PC-9 (cell line): Measurements from ENCODE around the gene KLF12.

Experiments used
- EZH2 ChIP-seq: fragments of 200-600 bp; sonication (generic); IDR thresholded peaks from 2 replicates; pipeline ENCODE4 v1.8.0; 2017; ENCODE audit warnings: antibody characterized with exemption, low read depth
- TF ChIP-seq, protein P1 (sequence below): fragments of 200-600 bp; sonication (generic); conservative IDR thresholded peaks from 2 replicates; pipeline ENCODE4 v1.6.1; 2017; ENCODE audit warnings: mixed run types, antibody characterized with exemption, mild to moderate bottlenecking, moderate library complexity

DNA sequence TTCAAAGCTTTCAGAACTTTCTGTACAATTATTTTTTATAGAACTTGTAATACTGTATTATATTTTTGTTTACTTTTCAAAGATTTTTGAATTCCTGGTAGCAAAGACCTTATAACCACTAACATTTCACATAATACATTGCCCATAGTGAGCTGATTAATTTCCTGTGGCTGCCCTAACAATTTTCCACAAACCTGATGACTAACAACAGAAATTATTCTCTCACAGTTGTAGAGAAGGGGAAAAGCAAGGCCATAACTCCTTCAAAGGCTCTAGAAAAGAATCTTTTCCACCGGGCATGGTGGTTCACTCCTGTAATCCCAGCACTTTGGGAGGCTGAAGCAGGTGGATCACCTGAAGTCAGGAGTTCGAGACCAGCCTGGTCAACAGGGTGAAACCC, 19.1 kb downstream of the KLF12 start:
- TF ChIP-seq, protein P1, sequence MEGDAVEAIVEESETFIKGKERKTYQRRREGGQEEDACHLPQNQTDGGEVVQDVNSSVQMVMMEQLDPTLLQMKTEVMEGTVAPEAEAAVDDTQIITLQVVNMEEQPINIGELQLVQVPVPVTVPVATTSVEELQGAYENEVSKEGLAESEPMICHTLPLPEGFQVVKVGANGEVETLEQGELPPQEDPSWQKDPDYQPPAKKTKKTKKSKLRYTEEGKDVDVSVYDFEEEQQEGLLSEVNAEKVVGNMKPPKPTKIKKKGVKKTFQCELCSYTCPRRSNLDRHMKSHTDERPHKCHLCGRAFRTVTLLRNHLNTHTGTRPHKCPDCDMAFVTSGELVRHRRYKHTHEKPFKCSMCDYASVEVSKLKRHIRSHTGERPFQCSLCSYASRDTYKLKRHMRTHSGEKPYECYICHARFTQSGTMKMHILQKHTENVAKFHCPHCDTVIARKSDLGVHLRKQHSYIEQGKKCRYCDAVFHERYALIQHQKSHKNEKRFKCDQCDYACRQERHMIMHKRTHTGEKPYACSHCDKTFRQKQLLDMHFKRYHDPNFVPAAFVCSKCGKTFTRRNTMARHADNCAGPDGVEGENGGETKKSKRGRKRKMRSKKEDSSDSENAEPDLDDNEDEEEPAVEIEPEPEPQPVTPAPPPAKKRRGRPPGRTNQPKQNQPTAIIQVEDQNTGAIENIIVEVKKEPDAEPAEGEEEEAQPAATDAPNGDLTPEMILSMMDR: no peak
- TF ChIP-seq EZH2: no peak
